HPDE6-E6E7 (cell line): ENCODE measurements around the gene AGPAT2.

Source experiments
- DNase-seq: peaks from one replicate; pipeline ENCODE4 v3.0.0; 2011; ENCODE audit warnings: missing footprints; ENCODE audit errors: extremely low spot score

Gene AGPAT2

GRCh38 chr9:136673088-136673974, 13.9 kb downstream of the AGPAT2 start:
- DNase-seq = no peak

GRCh38 chr9:136672431-136673087, 14.7 kb downstream of the AGPAT2 start:
- no peak for DNase-seq

- no peak for DNase-seq
Measured at GRCh38 chr9:136671646-136672430, 15.4 kb downstream of the AGPAT2 start.

- DNase-seq = no peak
Measured at GRCh38 chr9:136671254-136671614, 16.0 kb downstream of the AGPAT2 start.

GRCh38 chr9:136670576-136671253, 16.5 kb downstream of the AGPAT2 start:
- no peak for DNase-seq

- no peak for DNase-seq
Measured at GRCh38 chr9:136669791-136670464, 17.3 kb downstream of the AGPAT2 start.

- DNase-seq = no peak
Measured at GRCh38 chr9:136668983-136669790, 18.1 kb downstream of the AGPAT2 start.

GRCh38 chr9:136667940-136668760, 19.1 kb downstream of the AGPAT2 start:
- no peak for DNase-seq

GRCh38 chr9:136667214-136667939, 19.9 kb downstream of the AGPAT2 start:
- DNase-seq = no peak

GRCh38 chr9:136666372-136667213, 20.7 kb downstream of the AGPAT2 start:
- DNase-seq = no peak

GRCh38 chr9:136665704-136666371, 21.4 kb downstream of the AGPAT2 start:
- no peak for DNase-seq

GRCh38 chr9:136665111-136665703, 22.1 kb downstream of the AGPAT2 start:
- no peak for DNase-seq

- DNase-seq = no peak
Measured at GRCh38 chr9:136664000-136664915, 23.0 kb downstream of the AGPAT2 start.

GRCh38 chr9:136662656-136663581, 24.3 kb downstream of the AGPAT2 start, which contains the start of gene EGFL7:
EGFL7 (plus strand) TSS chr9:136662916; CDS start chr9:136668283, 5,367 bp downstream.
- no peak for DNase-seq

- DNase-seq = no peak
Measured at GRCh38 chr9:136662326-136662655, 25.0 kb downstream of the AGPAT2 start.
